Esophagus (tissue), 2 donors: Measurements from ENCODE around the gene ZNF526. TPM values are rescaled to one million over a fixed set of nuclear protein-coding genes. Genes with fewer than 3 reads are reported as not detected.

Experiments
- H3K27ac ChIP-seq, 2 donors: one replicate each; pipeline ENCODE4 v1.5.1; 2013; ENCODE audit warnings: low read depth in 2 of 2, mild to moderate bottlenecking in 2 of 2, inconsistent platforms in 1 of 2, low read length in 1 of 2, moderate library complexity in 1 of 2
- H3K27me3 ChIP-seq, 2 donors: one replicate each; pipeline ENCODE4 v1.6.1; 2013; ENCODE audit warnings: low read length in 2 of 2, control low read depth in 1 of 2, mild to moderate bottlenecking in 1 of 2; ENCODE audit not compliant: insufficient read depth in 2 of 2, control insufficient read depth in 1 of 2
- H3K36me3 ChIP-seq, 2 donors: one replicate each; pipeline ENCODE4 v1.6.1; 2013; ENCODE audit warnings: low read length in 1 of 2; ENCODE audit not compliant: control insufficient read depth in 2 of 2, insufficient read depth in 2 of 2
- H3K4me1 ChIP-seq, 2 donors: one replicate each; pipeline ENCODE4 v1.6.1; 2013; ENCODE audit warnings: low read length in 1 of 2; ENCODE audit not compliant: control insufficient read depth in 2 of 2, insufficient read depth in 2 of 2
- H3K4me3 ChIP-seq, 2 donors: one replicate each; pipeline ENCODE4 v1.5.1; 2013; ENCODE audit warnings: low read length in 2 of 2, mild to moderate bottlenecking in 2 of 2, low read depth in 1 of 2, moderate library complexity in 1 of 2
- H3K9me3 ChIP-seq, 2 donors: one replicate each; pipeline ENCODE4 v1.6.1; 2013; ENCODE audit warnings: mild to moderate bottlenecking in 2 of 2, low read depth in 1 of 2, low read length in 1 of 2, moderate library complexity in 1 of 2; ENCODE audit not compliant: control insufficient read depth in 2 of 2, insufficient read depth in 1 of 2
- WGBS, 2 donors: extraction: QIAGEN DNeasy Blood & Tissue Kit; methylation state at CpG; one replicate each; pipeline ENCODE4 v1.1.7; 2013; 5-methylcytosine and 5-hydroxymethylcytosine counted together
- polyA plus RNA-seq, 2 donors: library from polyadenylated mRNA; stranded (reverse); fragments of 200-250 nt; gene quantifications; one replicate each; pipeline ENCODE4 v1.2.3, GENCODE V29; 2013
- donor health status: healthy with polysubstance abuse.
- donor health status: Bipolar disorder and iron deficiency.

Gene ZNF526, protein sequence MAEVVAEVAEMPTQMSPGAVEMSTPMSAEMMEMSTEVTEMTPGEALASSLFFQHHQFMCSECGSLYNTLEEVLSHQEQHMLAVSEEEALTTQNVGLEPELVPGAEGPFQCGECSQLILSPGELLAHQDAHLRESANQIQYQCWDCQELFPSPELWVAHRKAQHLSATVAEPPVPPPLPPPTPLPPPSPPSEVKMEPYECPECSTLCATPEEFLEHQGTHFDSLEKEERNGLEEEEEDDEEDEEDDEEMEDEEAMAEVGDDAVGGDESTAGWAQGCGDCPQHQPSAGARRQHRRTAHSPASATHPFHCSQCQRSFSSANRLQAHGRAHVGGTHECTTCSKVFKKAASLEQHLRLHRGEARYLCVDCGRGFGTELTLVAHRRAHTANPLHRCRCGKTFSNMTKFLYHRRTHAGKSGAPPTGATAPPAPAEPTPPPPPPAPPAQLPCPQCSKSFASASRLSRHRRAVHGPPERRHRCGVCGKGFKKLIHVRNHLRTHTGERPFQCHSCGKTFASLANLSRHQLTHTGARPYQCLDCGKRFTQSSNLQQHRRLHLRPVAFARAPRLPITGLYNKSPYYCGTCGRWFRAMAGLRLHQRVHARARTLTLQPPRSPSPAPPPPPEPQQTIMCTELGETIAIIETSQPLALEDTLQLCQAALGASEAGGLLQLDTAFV
- 1 to 10 TPM; 2.3 to 3.6 TPM for polyA plus RNA-seq

DNA sequence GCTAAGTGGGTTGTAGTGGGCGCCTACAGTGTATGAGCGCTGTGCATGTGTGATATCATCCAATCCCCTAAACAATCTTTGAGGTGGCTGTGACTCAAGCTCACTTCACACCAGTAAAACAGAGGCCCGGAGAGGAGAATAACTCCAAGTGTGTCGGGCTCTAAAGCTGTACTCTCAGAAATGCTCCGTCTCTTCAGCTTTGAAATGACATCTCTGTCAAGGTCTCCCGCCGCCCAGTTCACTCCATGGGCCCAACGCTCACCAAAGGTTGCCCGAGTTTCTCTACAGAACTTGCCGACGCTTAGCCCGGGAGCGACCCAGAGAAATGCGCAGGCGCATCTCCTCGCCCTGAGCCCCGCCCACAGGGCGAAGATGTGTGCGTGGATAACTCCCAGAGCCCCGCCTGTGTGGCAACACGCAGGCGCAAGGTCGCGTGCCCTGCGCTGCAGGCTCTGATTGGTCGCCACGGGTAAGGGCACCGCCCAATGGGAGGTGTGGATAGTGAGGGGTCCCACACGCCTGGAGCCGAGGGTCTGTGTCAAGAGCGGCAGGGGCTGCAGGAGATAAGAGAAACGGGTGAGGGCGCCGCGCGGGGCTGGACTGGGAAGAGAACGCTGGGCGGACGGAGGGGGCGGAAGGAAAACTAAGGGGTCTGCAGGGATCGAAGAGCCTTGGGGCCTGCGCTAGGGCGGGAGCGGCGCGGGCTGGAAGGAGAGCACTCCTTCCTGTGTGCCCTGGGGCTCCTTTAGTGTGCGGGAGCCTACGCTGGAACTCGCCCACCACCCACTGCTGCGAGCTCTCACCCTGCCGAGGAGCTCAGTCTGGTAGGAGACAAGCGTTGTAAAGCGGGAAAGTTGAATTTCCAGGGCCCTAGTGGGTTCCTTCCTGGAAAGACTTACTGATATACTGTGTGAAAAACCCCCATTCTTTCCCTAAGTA lies at the start of gene ZNF526:
ZNF526 (plus strand) TSS at position 501 of the 939 bp plus-strand sequence. CDS start 4,092 bp downstream, outside the sequence.
- Histone ChIP-seq H3K4me3 (peak within 1 kb of the TSS; percentile 70 to 73), H3K36me3 (peaks cover 0 to 10% of the 10 kb centered on the region in 2 donors), H3K27me3 (no peaks in the 10 kb centered on the region), H3K9me3 (no peaks in the 10 kb centered on the region), H3K4me1 (peaks cover 9 to 12% of the 10 kb centered on the region in 2 donors), H3K27ac (peak within 1 kb of the TSS; percentile 91 to 92)
- 1% methylated on average over 53 of the region's 53 CpGs for WGBS, 2 donors

DNA sequence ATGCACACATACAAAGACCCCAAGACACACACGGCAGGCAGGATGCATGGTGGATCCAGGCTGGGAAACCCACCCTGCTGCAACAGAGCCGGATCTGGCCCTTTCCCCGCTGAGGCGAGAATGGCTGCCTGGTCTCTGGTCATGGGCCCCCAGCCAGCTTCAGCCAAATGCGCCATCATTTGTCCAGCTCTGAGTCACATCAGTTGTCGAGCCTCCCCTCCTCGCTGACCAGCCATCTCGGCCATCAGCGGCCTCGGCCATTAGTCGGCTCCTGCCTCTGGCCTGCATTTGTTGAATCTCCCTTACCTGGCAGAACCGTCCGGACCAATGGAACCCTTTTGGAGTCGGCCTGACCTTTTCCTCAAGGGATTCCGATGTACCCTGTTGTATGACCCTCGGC lies 49.4 kb upstream of the ZNF526 start:
- Histone ChIP-seq H3K36me3 (no peaks in the 10 kb centered on the region), H3K27ac (no peak overlapping the region), H3K9me3 (no peaks in the 10 kb centered on the region), H3K4me3 (no peak overlapping the region), H3K27me3 (peaks cover 0 to 3% of the 10 kb centered on the region in 2 donors), H3K4me1 (peaks cover 0 to 2% of the 10 kb centered on the region in 2 donors)
- WGBS, 2 donors: 86 to 87% methylated on average over 16 of the region's 16 CpGs

DNA sequence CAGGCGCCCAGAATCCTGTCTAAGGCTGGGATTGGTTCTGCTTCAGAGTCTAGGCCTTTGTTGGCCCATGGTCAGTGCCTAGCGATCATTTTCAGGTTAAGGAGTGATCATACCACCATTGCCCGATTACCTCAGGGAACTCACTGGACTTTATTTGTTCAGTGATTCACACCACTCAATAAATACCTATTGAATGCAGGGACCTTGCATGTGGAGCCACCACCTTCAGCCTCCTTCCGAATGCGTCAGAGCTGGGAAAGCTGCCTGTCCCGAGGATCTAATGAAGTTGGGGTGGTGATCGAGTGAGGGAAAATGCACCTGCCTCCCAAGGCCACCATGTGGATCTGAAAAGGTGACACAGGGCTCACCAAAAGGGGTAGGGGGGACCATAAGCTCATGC lies 47.9 kb upstream of the ZNF526 start:
- no peak overlapping the region for H3K27ac ChIP-seq
- no peaks in the 10 kb centered on the region for H3K36me3 ChIP-seq
- peaks cover 0 to 7% of the 10 kb centered on the region in 2 donors for H3K4me1 ChIP-seq
- H3K9me3 ChIP-seq: no peaks in the 10 kb centered on the region
- H3K4me3 ChIP-seq: no peak overlapping the region
- 82 to 85% methylated on average over 7 of the region's 7 CpGs for WGBS, 2 donors
- peaks cover 0 to 3% of the 10 kb centered on the region in 2 donors for H3K27me3 ChIP-seq

DNA sequence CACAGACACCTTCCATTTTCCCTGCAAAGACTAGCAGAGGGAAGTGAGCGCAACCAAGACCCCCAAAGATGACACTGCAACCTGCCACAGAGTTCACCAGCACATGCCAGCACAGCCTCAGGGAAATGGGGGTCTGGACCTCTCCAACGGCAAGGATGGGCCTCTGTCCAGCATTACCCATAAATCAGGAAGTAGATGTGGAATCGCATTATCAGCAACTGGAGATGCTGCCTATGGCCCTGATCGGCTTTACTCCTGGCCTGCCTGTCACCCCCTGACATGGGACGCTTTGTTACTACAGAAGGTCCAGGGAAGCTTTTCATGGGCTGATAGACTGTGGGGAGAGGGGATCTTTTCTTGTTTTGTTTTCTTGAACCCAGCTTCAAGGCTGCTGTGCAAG lies 46.4 kb upstream of the ZNF526 start:
- WGBS, 2 donors: 77 to 79% methylated on average over 5 of the region's 5 CpGs

DNA sequence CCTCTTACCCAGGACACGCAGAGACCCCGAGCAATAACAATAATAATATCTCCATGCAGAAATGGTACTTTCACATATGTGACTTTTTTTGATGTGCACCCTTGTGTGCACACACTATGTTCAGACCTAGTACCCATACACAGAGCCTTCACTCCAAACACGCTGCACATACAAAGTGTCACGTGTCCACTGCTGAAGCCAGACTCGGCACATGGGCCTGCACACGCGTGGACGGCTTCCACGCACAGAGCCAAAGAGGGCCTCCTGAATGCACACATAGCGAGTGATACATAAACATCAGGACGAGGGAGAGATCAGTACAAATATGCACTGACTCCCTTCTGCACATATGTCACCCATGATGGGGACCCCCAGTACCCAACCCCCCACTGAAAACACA lies 45.9 kb upstream of the ZNF526 start:
- no peak overlapping the region for H3K4me3 ChIP-seq
- H3K27ac ChIP-seq: no peak overlapping the region
- H3K9me3 ChIP-seq: no peaks in the 10 kb centered on the region
- H3K4me1 ChIP-seq: peaks cover 0 to 7% of the 10 kb centered on the region in 2 donors
- no peaks in the 10 kb centered on the region for H3K36me3 ChIP-seq
- 88% methylated on average over 11 of the region's 11 CpGs for WGBS, 2 donors
- H3K27me3 ChIP-seq: peaks cover 0 to 9% of the 10 kb centered on the region in 2 donors

More for the DNA sequence above, 46.4 kb upstream of the ZNF526 start:
- Histone ChIP-seq H3K4me1 (peaks cover 0 to 7% of the 10 kb centered on the region in 2 donors), H3K36me3 (no peaks in the 10 kb centered on the region), H3K27me3 (peaks cover 0 to 6% of the 10 kb centered on the region in 2 donors), H3K4me3 (no peak overlapping the region), H3K27ac (no peak overlapping the region), H3K9me3 (no peaks in the 10 kb centered on the region)

DNA sequence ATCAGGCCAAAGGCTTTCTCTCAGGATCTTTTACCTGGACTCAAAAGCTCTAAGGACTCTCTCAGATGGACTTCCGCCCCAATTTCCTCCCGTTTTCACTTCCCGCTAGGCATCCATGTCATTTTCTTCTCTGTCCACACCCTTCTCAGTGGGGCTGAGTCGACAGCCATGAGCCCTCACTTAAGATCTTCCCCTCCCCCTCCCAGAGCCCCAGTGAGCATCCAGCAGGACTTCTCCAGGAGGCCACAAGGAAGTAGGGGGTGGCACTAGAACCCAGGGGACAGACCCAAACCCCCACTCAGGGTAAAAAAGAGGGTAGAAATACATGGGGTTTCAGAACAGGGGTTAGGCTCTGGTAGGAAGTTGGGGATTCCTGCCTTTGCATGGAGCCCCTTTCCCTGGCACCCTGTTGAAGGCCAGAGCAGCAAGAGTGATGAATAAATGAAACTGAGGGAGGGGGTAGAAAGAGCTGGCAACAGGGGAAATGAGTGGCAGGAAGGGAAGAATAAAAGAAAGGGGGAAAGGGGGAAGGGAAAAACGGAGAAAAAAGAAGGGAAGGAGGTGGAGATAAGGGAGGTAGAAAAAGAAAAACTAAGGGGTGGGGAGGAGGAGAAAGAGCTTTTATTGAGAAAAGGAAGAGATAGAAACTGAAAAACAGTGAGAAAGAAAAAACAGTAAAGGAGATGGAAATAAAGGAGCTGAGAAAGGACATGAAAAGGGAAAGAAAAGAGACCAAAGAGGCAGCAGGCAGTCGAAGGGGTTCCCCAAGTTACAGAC lies 45.0 kb upstream of the ZNF526 start:
- Histone ChIP-seq H3K4me1 (peaks cover 0 to 7% of the 10 kb centered on the region in 2 donors), H3K27ac (peak overlapping the region in 1 of 2 donors; percentile 9), H3K9me3 (no peaks in the 10 kb centered on the region), H3K4me3 (no peak overlapping the region), H3K36me3 (no peaks in the 10 kb centered on the region), H3K27me3 (peaks cover 0 to 16% of the 10 kb centered on the region in 2 donors)
- WGBS, 2 donors: 48% methylated on average over 6 of the region's 6 CpGs

DNA sequence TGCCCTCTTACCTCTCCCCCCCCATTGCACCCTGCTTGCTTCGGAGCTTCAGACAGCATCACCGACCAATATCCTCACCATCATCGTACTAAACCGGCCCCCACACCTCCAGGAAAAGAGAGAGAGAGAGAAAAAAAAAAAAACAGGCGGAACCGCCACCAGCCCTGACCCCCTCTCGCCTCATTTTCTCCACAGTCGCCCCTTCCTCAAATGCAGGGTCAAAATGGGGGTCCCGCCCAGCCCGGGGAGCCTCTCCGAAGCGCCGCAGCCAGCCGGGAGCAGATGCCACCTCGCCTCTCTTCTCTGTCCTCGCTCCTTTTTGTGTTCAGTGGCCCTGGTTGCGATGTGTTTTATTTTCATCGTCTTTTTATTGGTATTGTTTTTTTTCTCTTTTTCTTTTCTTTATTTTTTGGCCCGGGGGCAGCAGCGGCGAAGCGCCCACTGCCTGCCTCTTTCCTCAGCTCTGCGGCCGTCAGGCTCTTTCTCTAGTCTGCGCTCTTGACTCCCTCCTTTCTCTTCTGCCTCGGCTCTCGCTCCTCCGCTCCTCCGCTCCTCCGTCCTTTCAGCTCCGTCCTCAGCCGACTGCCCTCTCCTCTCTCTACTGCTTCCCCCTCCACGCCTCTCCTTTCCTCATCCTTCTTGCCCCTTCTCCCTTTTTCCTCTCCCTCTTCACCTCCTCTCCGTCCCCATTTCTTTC lies 44.0 kb upstream of the ZNF526 start:
- H3K36me3 ChIP-seq: no peaks in the 10 kb centered on the region
- H3K4me1 ChIP-seq: peaks cover 0 to 7% of the 10 kb centered on the region in 2 donors
- H3K27me3 ChIP-seq: peaks cover 0 to 16% of the 10 kb centered on the region in 2 donors
- H3K27ac ChIP-seq: peak overlapping the region in 1 of 2 donors; percentile 9
- WGBS, 2 donors: 2% methylated on average over 34 of the region's 34 CpGs
- peak overlapping the region; percentile 27 to 30 for H3K4me3 ChIP-seq
- H3K9me3 ChIP-seq: no peaks in the 10 kb centered on the region

DNA sequence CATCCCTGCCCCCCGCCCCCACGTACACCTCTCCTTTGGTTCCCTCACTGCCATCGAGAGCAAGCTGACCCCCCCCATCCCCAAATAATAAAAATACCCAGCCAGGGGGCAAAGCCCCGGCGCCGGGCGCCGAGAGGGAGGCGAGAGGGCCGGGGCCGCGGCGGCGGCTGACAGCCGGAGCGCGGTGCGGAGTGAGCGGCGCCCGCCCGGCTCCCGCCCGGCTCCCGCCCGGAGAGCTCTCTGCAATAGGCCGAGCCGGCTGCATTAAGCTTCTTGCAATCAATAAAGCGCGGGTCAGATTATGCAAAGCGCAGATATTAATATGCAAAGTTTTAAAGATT lies 43.5 kb upstream of the ZNF526 start:
- no peak overlapping the region for H3K27ac ChIP-seq

More for the DNA sequence above, 43.5 kb upstream of the ZNF526 start:
- no peaks in the 10 kb centered on the region for H3K36me3 ChIP-seq
- H3K4me3 ChIP-seq: peak overlapping the region; percentile 27 to 30
- peaks cover 0 to 7% of the 10 kb centered on the region in 2 donors for H3K4me1 ChIP-seq
- WGBS, 2 donors: 1% methylated on average over 31 of the region's 31 CpGs
- no peaks in the 10 kb centered on the region for H3K9me3 ChIP-seq
- peaks cover 0 to 16% of the 10 kb centered on the region in 2 donors for H3K27me3 ChIP-seq
